HG03135 (cell line): Measurements from ENCODE around the gene RIPK1.
"Not testable (repeated sequence)": the region's sequence is repeated elsewhere in the genome, so short reads cannot be mapped to it uniquely, and the experiment has no call there.

Source experiments
- ATAC-seq: cut with Tn5 transposase; IDR thresholded peaks from one replicate; pipeline ENCODE4 v1.9.1; 2021; ENCODE audit warnings: mild to moderate bottlenecking, moderate library complexity; ENCODE audit not compliant: unreplicated experiment

Gene RIPK1

DNA sequence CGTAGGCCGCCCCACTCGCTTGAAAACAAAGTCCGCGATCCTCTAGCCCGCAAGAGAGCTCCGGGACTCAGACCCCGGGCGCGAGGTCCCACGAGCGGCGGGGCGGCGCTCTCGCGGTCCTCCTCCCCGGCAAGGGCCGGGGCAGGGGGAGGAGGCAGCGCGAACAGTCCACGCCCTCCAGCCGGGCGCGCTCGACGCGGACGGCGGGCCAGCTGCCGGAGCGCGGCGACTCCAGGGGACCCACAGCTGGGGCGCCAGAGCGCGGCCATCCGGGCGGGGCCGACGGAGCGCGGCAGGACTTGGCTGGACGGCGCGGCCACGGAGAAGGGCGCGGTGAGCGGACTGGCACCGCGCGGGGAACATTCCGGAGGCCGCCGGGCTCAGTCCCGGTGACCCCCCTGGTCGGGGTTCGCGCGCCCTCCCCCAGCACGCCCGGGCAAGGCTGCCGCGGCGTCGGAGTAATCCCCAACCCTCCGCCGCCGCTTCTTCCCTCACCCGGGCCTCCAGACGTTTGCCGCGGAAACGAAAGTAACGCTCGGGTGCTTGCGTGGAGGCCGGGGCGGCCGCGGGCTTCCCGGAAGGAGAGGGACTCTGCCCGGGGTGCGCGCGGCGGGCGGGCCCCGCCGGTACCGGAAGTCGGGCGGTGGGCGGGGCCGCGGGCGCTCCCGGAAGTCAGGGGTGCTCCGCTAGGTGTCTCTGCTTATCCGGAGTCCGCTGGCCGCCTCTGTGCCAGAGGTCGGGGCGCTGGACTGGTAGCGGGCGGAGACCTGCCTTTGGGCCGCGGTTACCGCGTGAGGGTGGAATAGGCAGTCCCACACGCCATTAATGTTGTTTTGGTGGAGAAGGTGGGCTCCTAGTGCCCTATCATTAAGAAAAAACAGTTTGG is at the start of gene RIPK1:
RIPK1 (plus strand) TSS at position 166 of the 886 bp plus-strand sequence. CDS start 8,330 bp downstream, outside the sequence.
- peak; percentile 83 for ATAC-seq

- no peak for ATAC-seq
These were observed 49.2 kb upstream of the RIPK1 start for GRCh38 chr6:3019065-3019464.

- ATAC-seq, result no peak
These were observed 48.5 kb upstream of the RIPK1 start for GRCh38 chr6:3019749-3020320.

DNA sequence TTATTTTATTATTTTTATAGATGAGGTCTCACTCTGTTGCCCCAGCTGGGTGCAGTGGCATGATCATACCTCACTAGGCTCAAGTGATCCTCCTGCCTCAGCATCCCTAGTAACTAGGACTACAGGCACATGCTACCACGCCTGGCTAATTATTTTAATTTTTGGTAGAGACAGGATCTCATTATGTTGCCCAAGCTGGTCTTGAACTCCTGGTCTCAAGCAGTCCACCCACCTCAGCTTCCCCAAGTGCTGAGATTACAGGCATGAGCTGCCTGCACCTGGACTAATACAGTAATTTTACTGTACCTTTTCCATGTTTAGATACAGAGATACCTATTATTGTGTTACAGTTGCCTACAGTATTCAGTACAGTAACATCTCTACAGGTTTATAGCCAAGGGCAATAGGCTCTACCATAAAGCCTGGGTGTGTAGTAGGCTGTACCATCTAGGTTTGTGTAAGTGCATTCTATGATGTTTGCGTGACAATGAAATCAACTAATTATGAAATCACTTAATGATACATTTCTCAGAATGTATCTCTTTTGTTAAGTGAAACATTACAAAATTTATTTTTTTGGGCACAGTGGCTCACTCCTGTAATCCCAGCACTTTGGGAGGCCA is 47.2 kb upstream of the RIPK1 start:
- not testable (repeated sequence) for ATAC-seq

GRCh38 chr6:3022765-3023662 is 45.3 kb upstream of the RIPK1 start:
- no peak for ATAC-seq

DNA sequence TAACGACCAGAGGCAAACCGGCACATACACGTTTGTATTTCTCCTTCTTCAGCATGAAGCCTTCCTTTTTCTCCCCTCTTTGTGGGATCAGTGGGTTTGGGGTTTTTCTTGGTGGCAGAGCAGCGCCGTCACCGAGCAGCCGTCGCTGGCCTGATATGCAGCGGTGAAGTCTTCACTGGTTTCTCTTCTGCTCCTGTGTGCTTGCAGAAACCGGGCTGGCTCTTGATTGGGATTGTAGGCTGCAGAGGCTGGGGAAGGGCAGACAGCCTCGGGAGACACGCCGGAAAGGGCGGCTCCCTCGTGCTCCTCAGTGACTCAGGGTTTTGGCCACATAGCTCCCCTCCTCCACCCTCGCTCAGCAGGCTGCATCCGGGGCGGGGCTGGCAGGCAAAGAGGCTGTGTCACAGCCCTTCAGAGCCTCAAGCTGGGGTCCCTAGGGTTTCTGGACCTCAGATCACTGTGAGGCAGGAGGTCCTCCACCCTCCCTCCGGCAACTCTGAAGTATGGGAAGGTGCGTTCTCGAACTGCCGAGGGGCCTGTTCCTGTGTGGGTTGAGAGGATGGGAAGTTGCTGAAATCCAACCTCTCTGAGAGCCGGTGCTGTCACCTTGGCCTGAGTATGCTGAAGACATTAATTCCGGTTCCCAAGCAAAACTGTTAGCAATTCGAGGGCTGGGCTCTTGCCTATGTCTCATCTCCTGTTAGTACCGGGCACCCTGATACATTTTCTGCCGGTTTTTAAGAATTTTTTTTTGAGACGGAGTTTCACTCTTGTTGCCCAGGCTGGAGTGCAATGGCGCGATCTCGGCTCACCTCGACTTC is 44.4 kb upstream of the RIPK1 start:
- peak; percentile 81 for ATAC-seq

DNA sequence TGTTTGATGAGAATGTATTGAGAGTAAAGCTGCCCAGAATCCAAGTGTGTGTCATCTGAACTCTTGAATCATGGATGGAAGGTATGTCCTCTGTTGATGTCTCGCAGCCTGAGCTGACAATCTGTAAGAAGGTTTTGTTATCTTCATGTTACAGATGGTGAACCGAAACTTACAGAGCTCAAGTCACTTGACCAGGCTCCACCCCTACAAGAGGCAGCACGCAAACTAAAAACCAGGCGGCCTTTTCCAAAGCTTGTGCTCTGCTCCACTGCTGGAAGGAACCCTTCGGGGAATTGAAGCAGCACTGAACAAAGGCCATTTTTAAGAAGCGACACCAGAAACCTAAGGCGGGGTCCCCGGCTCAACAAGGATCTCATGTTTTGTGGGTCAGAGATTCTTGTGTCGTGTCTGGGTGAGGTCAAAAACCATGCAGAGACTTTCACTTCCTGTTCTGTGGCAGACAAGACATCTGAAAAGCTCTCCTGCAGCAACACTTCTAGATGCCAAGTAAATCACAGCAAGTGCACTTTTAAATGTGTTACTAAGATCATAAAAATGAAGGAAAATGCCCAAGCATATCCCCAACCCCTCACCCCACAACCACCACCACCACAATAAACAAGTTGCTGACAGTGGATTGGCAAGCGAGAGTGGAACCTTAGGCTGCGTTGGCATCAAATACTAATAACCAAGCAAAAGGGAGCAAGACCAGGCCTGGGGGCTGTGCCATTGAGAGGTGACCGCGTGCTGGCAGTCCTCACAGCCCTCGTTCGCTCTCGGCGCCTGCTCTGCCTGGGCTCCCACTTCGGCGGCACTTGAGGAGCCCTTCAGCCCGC is 41.3 kb upstream of the RIPK1 start:
- ATAC-seq, result peak; percentile 68

GRCh38 chr6:3028156-3028555 is 40.1 kb upstream of the RIPK1 start:
- not testable (repeated sequence) for ATAC-seq

- no peak for ATAC-seq
These were observed 36.2 kb upstream of the RIPK1 start for GRCh38 chr6:3031857-3032640.

- ATAC-seq, result no peak
These were observed 35.3 kb upstream of the RIPK1 start for GRCh38 chr6:3032986-3033385.

DNA sequence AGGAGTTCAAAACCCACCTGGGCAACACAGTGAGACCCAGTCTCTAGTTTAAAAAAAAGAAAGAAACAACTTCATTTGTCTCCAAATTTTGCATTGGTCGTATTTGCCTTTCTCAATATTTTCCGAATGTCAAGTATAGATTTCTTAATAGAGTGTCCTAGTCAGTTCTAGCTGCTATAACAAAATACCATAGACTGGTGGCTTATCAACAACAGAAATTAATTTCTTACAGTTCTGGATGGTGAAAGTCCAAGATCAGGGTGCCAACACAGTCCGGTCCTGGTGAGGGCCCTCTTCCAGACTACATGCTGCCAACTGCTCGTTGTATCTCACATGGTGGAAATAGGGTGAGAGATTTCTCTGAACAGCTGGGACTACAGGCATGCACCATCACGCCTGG is 34.6 kb upstream of the RIPK1 start:
- no peak for ATAC-seq

DNA sequence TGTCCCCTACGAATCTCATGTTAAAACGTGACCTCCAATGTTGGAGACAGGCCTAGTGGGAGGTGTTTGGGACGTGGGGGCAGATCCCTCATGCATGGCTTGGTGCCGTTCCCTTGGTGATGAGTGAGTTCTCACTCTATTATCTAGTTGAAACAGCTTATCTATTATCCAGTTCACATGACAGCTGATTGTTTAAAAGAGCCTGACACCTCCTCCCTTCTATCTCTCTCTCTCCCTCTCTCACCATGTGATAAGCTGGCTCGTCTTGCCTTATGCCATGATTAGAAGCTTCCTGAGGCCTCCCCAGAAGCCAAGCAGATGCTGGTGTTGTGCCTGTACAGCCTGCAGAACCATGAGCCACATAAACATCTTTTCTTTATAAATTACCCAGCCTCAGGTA is 32.9 kb upstream of the RIPK1 start:
- no peak for ATAC-seq

DNA sequence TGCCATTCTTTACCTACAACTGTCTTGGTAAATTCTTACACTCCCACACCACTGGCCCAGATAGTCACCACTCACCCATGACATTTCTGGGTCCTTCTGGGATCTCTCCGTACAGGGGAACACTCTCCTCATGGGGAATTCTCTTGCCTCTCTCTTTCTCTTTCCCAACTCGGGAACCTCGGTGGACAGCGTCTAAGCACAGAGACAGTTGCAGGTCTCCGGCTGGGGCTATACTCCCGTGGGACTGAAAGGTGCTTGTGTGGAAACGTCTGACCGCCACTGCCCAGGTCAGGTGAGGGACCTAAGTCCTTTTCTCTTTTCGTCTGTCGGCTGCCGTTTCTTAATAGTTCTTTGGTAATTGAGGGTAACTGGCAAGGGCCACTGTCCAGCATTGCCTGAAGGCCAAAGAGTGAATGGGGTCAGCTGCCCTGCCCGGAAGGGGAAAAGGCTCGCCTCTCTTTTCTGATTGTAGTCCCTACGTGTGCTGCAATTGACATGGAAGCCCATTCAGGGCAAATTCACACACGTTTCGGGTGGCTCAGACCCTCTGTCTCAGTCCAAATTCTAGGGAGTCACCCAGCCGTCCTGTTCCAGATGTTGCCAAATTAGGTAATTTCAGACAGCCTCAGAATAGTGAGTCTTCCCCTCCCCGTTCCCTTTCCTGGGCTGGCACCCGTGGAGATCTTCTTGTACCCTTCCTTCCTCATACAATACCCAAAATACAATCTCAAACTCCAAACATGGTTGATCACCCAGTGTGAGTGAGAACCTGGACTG is 31.2 kb upstream of the RIPK1 start:
- no peak for ATAC-seq

GRCh38 chr6:3037638-3038365 is 30.5 kb upstream of the RIPK1 start:
- no peak for ATAC-seq

DNA sequence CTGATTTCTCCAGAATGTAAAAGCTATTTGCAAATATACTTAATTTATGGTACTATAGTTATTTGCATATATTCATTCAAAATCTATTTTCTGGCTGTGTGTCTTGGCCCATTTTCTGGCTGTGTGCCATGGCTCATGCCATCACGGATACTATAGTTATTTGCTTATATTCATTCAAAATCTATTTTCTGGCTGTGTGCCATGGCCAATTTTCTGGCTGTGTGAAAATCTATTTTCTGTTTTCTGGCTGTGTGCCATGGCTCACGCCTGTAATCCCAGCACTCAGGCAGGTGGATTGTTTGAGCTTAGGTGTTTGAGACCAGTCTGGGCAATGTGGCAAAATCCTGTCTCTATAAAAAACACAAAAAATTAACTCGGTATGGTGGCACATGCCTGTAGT is 28.9 kb upstream of the RIPK1 start:
- no peak for ATAC-seq

- no peak for ATAC-seq
These were observed 27.1 kb upstream of the RIPK1 start for GRCh38 chr6:3041147-3041546.

- ATAC-seq, result no peak
These were observed 26.7 kb upstream of the RIPK1 start for GRCh38 chr6:3041606-3042005.
